HG02763 (cell line): ENCODE data around the gene ZFAND3.
"Not testable (repeated sequence)": the region's sequence is repeated elsewhere in the genome, so short reads cannot be mapped to it uniquely, and the experiment has no call there.

Source experiments
- ATAC-seq: cut with Tn5 transposase; IDR thresholded peaks from one replicate; pipeline ENCODE4 v1.9.1; 2021; ENCODE audit warnings: mild to moderate bottlenecking, moderate library complexity; ENCODE audit not compliant: unreplicated experiment

Gene ZFAND3

DNA sequence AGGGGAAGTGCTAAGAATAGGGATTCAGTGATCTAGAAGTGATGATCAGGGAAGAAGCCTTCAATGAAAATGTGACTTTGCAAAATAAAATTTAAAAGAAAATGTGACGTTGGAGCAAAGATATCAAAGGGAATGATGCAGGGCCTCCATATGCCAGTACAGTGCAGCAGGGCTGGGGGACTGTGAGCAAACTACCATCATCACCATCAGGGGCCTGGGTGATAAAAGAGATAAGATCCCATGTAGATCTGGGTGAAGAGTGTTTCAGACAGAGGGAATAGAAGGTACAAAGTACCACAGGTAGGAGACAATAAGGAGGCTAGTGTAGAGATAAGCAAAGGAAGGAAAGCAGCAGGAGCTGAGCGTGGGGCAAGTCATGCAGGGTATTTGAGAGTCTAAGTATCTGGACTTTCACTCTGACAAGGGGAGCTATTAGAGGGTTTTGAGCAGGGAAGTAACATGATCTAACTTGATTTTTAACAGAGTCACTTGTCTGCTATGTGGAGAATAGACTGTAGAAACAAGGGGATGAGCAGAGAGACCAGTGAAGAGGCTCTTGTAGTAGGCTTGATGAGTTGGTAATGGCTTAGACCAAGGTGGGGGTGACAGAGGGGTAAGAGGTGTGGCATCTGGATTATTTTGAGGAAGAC is 295.6 kb downstream of the ZFAND3 start:
- ATAC-seq, result no peak

DNA sequence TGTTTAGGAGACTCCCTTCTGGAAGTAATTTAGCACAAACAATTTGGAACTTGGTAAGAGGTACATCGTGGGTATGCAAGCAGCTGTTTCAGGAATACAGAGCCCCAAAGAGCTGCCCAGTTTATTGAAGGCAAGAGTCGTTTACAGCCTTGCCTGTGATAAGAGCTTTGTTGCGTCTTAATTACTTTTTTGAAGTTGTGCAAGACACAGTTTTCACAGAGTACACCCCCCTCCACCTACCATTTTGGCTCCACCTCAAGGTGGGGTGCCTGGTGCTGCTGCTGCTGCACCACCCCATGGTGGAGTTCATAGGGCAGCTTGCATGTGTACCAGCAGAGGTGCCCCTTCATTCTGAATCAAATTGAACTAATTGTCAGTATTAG is 296.1 kb downstream of the ZFAND3 start:
- no peak for ATAC-seq

DNA sequence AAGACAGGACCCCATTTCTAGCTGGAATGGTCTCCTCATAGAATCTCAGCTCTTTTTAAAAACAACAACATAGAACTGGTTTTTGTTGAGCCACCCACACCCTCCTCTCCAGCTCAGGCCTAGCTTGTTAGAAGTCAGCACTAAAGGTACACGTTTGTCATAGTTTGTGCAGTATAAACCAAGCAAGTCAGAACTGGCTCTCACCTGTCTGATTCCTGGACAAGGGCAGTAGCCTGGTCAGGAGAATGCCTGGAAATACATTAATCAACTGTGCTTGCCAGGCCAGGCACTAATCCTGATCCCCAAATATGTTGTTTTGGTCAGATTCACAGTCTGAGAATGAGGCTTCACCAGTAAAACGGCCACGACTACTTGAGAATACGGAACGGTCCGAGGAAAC is 296.7 kb downstream of the ZFAND3 start:
- ATAC-seq, result no peak

- no peak for ATAC-seq
Observed at GRCh38 chr6:38117281-38117680, 297.8 kb downstream of the ZFAND3 start.

DNA sequence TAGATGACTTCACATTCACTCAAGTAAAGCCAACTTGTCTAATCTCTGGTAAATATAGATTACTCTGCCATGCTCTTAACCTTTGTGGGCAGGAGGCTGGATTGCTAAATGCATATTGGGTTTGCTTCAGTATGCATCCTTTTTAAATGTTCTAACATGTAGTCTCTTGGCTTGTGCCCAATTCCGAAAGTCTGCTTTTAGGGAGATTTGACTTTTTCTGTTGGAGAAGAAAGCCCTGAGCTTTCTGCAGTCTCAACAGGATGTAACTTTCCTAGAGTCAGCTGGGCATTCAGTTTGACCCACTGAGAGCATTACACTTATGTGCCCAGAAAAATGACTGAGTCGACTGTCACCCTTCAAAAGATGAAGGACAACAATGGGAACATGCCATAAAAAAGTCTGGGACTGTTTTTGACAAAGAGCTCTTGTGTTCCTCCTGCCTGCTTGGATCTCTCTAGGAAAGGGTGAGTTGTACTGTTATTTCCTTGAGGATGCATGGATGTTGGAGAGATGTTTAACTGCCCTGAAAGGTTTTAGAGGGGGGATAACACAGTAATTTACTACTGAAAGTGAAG is 299.4 kb downstream of the ZFAND3 start:
- ATAC-seq, result no peak

DNA sequence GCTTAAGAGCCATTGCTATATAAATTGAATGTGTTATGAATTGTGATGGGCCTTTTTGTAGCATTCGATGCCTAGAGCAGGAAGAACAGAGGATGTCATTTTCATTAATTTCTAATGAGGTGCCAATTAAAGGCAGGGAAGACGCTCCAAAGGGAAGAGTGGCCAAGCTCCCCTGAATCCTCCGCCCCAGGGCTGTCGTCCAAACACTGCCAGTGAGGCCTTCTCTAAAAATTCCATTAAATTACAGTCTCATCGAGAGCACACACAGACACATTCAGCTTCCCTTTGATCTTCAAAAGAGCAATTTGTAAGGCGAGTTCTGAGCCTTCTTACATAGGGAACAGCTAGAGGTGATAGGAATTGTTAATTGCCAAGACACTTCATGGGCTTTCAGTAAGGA is 300.0 kb downstream of the ZFAND3 start:
- ATAC-seq, result no peak

DNA sequence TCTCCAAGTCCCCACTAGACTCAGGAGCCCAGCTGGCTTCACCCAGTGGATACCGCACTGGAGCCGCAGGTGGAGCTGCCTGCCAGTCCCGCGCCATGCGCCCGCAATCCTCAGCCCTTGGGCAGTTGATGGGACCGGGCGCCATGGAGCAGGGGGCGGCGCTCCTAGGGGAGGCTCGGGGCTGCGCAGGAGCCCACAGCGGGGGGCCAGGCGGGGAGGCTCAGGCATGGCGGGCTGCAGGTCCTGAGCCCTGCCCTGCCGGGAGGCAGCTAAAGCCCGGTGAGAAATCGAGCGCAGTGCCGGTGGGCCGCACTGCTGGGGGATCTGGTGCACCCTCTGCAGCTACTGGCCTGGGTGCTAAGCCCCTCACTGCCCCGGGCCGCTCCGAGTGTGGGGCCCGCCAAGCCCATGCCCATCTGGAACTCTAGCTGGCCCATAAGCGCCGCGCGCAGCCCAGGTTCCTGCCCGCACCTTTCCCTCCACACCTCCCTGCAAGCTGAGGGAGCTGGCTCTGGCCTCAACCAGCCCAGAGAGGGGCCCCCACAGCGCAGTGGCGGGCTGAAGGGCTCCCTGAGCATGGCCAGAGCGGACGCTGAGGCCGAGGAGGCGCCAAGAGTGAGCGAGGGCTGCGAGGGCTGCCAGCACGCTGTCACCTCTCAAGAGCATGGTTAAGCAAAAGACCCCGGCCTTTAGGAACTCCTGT is 304.8 kb downstream of the ZFAND3 start:
- ATAC-seq, result not testable (repeated sequence)

DNA sequence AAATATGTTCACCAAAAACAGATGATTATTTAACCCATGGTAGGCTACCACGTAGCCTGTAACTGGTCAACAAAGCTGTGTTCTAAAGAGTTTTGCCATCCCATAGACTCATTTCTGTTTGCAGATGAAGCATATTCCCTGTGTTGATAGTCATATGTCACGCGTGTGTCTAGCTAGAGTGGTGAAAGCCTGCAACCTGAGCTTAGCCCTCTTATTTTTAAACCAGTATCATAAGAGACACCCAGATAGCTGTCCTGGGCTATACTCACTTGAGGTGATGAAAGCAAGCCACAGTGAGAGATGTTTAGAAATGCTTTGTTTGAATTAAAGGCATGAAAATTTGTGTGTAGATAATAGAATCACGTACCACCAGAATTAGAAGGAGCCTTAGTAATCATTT is 307.8 kb downstream of the ZFAND3 start:
- ATAC-seq, result no peak

DNA sequence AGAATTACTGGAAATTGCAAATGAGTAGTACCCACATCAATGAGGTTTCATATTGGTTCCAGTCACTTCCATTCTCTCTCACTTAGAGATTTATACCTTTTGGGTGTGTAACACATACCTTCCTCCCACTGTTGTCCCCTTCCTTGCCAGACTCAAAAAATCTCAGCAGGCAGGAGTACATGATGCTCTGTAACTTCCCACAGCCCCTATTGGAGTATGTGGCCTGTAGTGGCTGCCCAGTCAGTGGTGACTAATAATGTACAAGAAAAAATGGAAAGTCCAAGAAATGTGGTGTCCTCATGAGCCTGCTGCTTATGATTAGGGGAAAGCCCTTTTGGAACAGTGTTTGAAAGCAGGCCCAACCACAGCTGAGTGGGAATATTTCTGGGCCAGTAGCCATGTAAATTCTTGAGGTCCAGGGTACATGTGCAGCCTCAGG is 312.0 kb downstream of the ZFAND3 start:
- ATAC-seq, result no peak

- no peak for ATAC-seq
Observed at GRCh38 chr6:38133932-38134703, 314.6 kb downstream of the ZFAND3 start.

GRCh38 chr6:38134704-38135088 is 315.2 kb downstream of the ZFAND3 start:
- ATAC-seq, result no peak

- no peak for ATAC-seq
Observed at GRCh38 chr6:38136547-38136946, 317.0 kb downstream of the ZFAND3 start.

- no peak for ATAC-seq
Observed at GRCh38 chr6:38137608-38138265, 318.2 kb downstream of the ZFAND3 start.

GRCh38 chr6:38138374-38138773 is 318.8 kb downstream of the ZFAND3 start:
- no peak for ATAC-seq

- ATAC-seq, result no peak
Observed at GRCh38 chr6:38141085-38141484, 321.6 kb downstream of the ZFAND3 start.

DNA sequence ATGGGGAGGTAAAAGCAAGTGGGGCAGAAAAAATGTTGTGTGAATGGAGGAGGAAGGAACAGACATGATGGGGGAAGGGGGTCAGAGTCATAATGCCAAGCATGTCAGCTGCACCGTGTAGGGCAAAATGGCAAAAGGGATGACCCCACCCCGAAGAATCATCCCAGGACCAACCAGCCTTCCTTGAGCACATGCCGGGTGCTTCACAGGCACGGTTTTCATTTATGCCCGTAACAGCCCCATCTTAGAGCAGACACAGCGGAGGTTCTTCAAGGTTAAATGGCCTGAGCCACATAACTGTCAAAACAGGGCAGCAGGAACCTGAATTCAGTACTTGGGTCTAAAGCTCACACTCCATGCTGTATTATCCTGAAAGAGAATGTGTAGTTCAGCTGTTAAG is 322.2 kb downstream of the ZFAND3 start:
- ATAC-seq, result no peak

GRCh38 chr6:38142178-38142902 is 322.8 kb downstream of the ZFAND3 start:
- ATAC-seq, result no peak

- ATAC-seq, result no peak
Observed at GRCh38 chr6:38143191-38144150, 323.9 kb downstream of the ZFAND3 start.

- ATAC-seq, result no peak
Observed at GRCh38 chr6:38144365-38144945, 324.9 kb downstream of the ZFAND3 start.
